CD4-positive, alpha-beta T cell treated with Interleukin-15 for 4 hours (primary cell): Measurements from ENCODE around the gene NEURL1.

Experiments
- DNase-seq: peaks from one replicate; pipeline ENCODE4 v3.0.0-alpha.2; 2020; ENCODE audit warnings: low spot score

Gene NEURL1

GRCh38 chr10:103493362-103493915 lies at the start of gene NEURL1:
TSS of gene NEURL1 (plus strand) at chr10:103493705. CDS start at chr10:103494388, 683 bp downstream.
- no peak for DNase-seq

- no peak for DNase-seq
Observed at GRCh38 chr10:103444478-103444877, 49.0 kb upstream of the NEURL1 start.

GRCh38 chr10:103445366-103445765 lies 48.1 kb upstream of the NEURL1 start:
- no peak for DNase-seq

- DNase-seq: no peak
Observed at GRCh38 chr10:103445767-103446567, 47.5 kb upstream of the NEURL1 start.

GRCh38 chr10:103447187-103447586 lies 46.3 kb upstream of the NEURL1 start:
- no peak for DNase-seq

- DNase-seq: no peak
Observed at GRCh38 chr10:103448746-103449145, 44.8 kb upstream of the NEURL1 start.

- no peak for DNase-seq
Observed at GRCh38 chr10:103449208-103450144, 44.0 kb upstream of the NEURL1 start.

- DNase-seq: no peak
Observed at GRCh38 chr10:103450201-103450695, 43.3 kb upstream of the NEURL1 start.

- DNase-seq: peak; percentile 57
Observed at GRCh38 chr10:103451091-103451813, 42.3 kb upstream of the NEURL1 start.

GRCh38 chr10:103451831-103452505 lies 41.5 kb upstream of the NEURL1 start, which contains the start of gene CALHM2:
TSS of gene CALHM2 (minus strand) at chr10:103452370. CDS start at chr10:103449941, 2,429 bp downstream.
- DNase-seq: peak; percentile 43

- no peak for DNase-seq
Observed at GRCh38 chr10:103452506-103453230, 40.8 kb upstream of the NEURL1 start.

- DNase-seq: no peak
Observed at GRCh38 chr10:103454026-103454425, 39.5 kb upstream of the NEURL1 start.

GRCh38 chr10:103455235-103455634 lies 38.3 kb upstream of the NEURL1 start:
- no peak for DNase-seq

GRCh38 chr10:103456074-103456660 lies 37.3 kb upstream of the NEURL1 start:
- no peak for DNase-seq

GRCh38 chr10:103457176-103457712 lies 36.3 kb upstream of the NEURL1 start:
- no peak for DNase-seq

GRCh38 chr10:103457896-103458583 lies 35.5 kb upstream of the NEURL1 start:
- DNase-seq: no peak

GRCh38 chr10:103458720-103459119 lies 34.8 kb upstream of the NEURL1 start, which contains the start of gene CALHM1:
TSS of gene CALHM1 (minus strand) at chr10:103458900. CDS start at chr10:103458751, 149 bp downstream.
- DNase-seq: no peak

- no peak for DNase-seq
Observed at GRCh38 chr10:103459615-103460014, 33.9 kb upstream of the NEURL1 start.

GRCh38 chr10:103463499-103463898 lies 30.0 kb upstream of the NEURL1 start:
- no peak for DNase-seq
